HepG2 (cell line): ENCODE data around the gene DDX59. TPM values are rescaled to one million over a fixed set of nuclear protein-coding genes. Genes with fewer than 3 reads are reported as not detected.

Source experiments
- BRCA1 ChIP-seq: sonication (generic); formaldehyde crosslinking; IDR thresholded peaks from 2 replicates; pipeline ENCODE4 v1.4.0; 2020; ENCODE audit warnings: missing genetic modification reagents
- EHMT2 ChIP-seq: fragments of 200-600 bp; sonication (generic); IDR thresholded peaks from 2 replicates; pipeline ENCODE4 v1.7.0; 2017; ENCODE audit warnings: antibody characterized with exemption, low read depth, low read length, borderline replicate concordance
- MEIS1 ChIP-seq: sonication (generic); formaldehyde crosslinking; IDR thresholded peaks from 2 replicates; pipeline ENCODE4 v1.9.0; 2021; ENCODE audit warnings: mild to moderate bottlenecking, missing genetic modification reagents, moderate library complexity, borderline replicate concordance
- NFKBIZ ChIP-seq: IDR thresholded peaks from 2 replicates; pipeline ENCODE4 v1.6.1; 2018; ENCODE audit warnings: missing genetic modification reagents, missing compliant biosample characterization
- POLR2AphosphoS2 ChIP-seq: IDR thresholded peaks from 2 replicates; pipeline ENCODE4 v1.6.1; 2011; ENCODE audit warnings: low read depth, low read length, improper control_type of control experiment
- RCOR2 ChIP-seq: IDR thresholded peaks from 2 replicates; pipeline ENCODE4 v1.6.1; 2016; ENCODE audit warnings: missing biosample characterization, missing genetic modification reagents
- SNAI1 ChIP-seq: sonication (generic); formaldehyde crosslinking; IDR thresholded peaks from 2 replicates; pipeline ENCODE4 v1.5.0; 2020; ENCODE audit warnings: mild to moderate bottlenecking, missing genetic modification reagents, borderline replicate concordance
- ZNF33A ChIP-seq: sonication (generic); formaldehyde crosslinking; IDR thresholded peaks from 2 replicates; pipeline ENCODE4 v1.5.1; 2020; ENCODE audit warnings: missing genetic modification reagents, mild to moderate bottlenecking, moderate library complexity, borderline replicate concordance
- polyA plus RNA-seq, 8 experiments: library from polyadenylated mRNA; depleted of rRNA in 3 of 8; stranded (reverse) in 7 of 8; unstranded in 1 of 8; fragments of >200 nt; fragmentation: Illumina TruSeq in 4 of 8; extraction: Trizol in 4 of 8; gene quantifications; 2 replicates each; pipeline versions ENCODE4 v1.2.1 to v1.2.3, GENCODE V29; 2011 to 2016; ENCODE audit warnings: low read depth in 4 of 8, missing spikeins in 1 of 8, mixed read lengths in 1 of 8; ENCODE audit not compliant: insufficient read depth in 1 of 8
- total RNA-seq, 5 experiments: library from RNA; depleted of rRNA; stranded (reverse); fragments of >200 nt; fragmentation: Illumina TruSeq; extraction: Trizol; gene quantifications; 2 replicates each; pipeline ENCODE4 v1.2.3, GENCODE V29; 2016; ENCODE audit warnings: low read depth in 1 of 5
- TF ChIP-seq, protein P1 (sequence below): sonication (generic); formaldehyde crosslinking; IDR thresholded peaks from 2 replicates; pipeline ENCODE4 v1.8.0; 2022; ENCODE audit warnings: missing genetic modification reagents, low read depth, mild to moderate bottlenecking, borderline replicate concordance
- TF ChIP-seq, protein P2 (sequence below): sonication (generic); formaldehyde crosslinking; IDR thresholded peaks from 2 replicates; pipeline ENCODE4 v1.5.0; 2020; ENCODE audit warnings: missing genetic modification reagents
- TF ChIP-seq, protein P3 (sequence below): sonication (generic); IDR thresholded peaks from 2 replicates; pipeline ENCODE4 v1.6.1; 2016; ENCODE audit warnings: low read depth, borderline replicate concordance
- TF ChIP-seq, protein P4 (sequence below), 2 experiments: IDR thresholded peaks; 2 replicates each; pipeline ENCODE4 v1.6.1; 2011 to 2012; ENCODE audit warnings: low read length in 2 of 2, borderline replicate concordance in 1 of 2, low read depth in 1 of 2, mild to moderate bottlenecking in 1 of 2, moderate library complexity in 1 of 2
- TF ChIP-seq, protein P5 (sequence below): sonication (generic); formaldehyde crosslinking; IDR thresholded peaks from 2 replicates; pipeline ENCODE4 v1.4.0; 2020; ENCODE audit warnings: missing genetic modification reagents, borderline replicate concordance

Gene DDX59
- total and polyA plus RNA-seq, 2 of the 13 experiments (the other 11 are each of a cell fraction or from before 2014, with no cell fraction given): 12.1 to 14.8 TPM

GRCh38 chr1:200669314-200670241 is at the start of gene DDX59 (continued):
- TF ChIP-seq, protein P1, sequence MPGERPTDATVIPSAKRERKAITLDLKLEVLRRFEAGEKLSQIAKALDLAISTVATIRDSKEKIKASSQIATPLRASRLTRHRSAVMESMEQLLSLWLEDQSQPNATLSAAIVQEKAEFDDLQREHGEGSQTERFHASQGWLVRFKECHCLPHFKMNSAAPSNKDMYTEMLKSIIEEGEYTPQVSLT (CRISPR knock-in tag): no peak; the same call in 1 of the 2 replicates
- TF ChIP-seq, protein P2, sequence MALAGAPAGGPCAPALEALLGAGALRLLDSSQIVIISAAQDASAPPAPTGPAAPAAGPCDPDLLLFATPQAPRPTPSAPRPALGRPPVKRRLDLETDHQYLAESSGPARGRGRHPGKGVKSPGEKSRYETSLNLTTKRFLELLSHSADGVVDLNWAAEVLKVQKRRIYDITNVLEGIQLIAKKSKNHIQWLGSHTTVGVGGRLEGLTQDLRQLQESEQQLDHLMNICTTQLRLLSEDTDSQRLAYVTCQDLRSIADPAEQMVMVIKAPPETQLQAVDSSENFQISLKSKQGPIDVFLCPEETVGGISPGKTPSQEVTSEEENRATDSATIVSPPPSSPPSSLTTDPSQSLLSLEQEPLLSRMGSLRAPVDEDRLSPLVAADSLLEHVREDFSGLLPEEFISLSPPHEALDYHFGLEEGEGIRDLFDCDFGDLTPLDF (CRISPR knock-in tag): no peak; the same call in none of the 2 replicates
- no peak for TF ChIP-seq SNAI1 (CRISPR knock-in tag)
- TF ChIP-seq, protein P3, sequence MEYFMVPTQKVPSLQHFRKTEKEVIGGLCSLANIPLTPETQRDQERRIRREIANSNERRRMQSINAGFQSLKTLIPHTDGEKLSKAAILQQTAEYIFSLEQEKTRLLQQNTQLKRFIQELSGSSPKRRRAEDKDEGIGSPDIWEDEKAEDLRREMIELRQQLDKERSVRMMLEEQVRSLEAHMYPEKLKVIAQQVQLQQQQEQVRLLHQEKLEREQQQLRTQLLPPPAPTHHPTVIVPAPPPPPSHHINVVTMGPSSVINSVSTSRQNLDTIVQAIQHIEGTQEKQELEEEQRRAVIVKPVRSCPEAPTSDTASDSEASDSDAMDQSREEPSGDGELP: peak; percentile 10; the same call in 1 of the 2 replicates
- no peak for TF ChIP-seq BRCA1 (CRISPR knock-in tag)
- TF ChIP-seq EHMT2: no peak
- no peak for TF ChIP-seq POLR2AphosphoS2
- TF ChIP-seq RCOR2 (CRISPR knock-in tag): no peak
- TF ChIP-seq, protein P4, sequence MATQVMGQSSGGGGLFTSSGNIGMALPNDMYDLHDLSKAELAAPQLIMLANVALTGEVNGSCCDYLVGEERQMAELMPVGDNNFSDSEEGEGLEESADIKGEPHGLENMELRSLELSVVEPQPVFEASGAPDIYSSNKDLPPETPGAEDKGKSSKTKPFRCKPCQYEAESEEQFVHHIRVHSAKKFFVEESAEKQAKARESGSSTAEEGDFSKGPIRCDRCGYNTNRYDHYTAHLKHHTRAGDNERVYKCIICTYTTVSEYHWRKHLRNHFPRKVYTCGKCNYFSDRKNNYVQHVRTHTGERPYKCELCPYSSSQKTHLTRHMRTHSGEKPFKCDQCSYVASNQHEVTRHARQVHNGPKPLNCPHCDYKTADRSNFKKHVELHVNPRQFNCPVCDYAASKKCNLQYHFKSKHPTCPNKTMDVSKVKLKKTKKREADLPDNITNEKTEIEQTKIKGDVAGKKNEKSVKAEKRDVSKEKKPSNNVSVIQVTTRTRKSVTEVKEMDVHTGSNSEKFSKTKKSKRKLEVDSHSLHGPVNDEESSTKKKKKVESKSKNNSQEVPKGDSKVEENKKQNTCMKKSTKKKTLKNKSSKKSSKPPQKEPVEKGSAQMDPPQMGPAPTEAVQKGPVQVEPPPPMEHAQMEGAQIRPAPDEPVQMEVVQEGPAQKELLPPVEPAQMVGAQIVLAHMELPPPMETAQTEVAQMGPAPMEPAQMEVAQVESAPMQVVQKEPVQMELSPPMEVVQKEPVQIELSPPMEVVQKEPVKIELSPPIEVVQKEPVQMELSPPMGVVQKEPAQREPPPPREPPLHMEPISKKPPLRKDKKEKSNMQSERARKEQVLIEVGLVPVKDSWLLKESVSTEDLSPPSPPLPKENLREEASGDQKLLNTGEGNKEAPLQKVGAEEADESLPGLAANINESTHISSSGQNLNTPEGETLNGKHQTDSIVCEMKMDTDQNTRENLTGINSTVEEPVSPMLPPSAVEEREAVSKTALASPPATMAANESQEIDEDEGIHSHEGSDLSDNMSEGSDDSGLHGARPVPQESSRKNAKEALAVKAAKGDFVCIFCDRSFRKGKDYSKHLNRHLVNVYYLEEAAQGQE (IDR thresholded peaks at IDR 0.05; ENCODE audit: borderline replicate concordance in 1 of 2, low read depth in 1 of 2, low read length in 2 of 2): no peak
- no peak for TF ChIP-seq NFKBIZ (CRISPR knock-in tag)
- 0 out of 2 replicates have a peak, but pooled peaks have one; percentile 46 for TF ChIP-seq ZNF33A (CRISPR knock-in tag)
- peak; percentile 43; the same call in 1 of the 2 replicates for TF ChIP-seq MEIS1 (CRISPR knock-in tag)
- TF ChIP-seq, protein P5, sequence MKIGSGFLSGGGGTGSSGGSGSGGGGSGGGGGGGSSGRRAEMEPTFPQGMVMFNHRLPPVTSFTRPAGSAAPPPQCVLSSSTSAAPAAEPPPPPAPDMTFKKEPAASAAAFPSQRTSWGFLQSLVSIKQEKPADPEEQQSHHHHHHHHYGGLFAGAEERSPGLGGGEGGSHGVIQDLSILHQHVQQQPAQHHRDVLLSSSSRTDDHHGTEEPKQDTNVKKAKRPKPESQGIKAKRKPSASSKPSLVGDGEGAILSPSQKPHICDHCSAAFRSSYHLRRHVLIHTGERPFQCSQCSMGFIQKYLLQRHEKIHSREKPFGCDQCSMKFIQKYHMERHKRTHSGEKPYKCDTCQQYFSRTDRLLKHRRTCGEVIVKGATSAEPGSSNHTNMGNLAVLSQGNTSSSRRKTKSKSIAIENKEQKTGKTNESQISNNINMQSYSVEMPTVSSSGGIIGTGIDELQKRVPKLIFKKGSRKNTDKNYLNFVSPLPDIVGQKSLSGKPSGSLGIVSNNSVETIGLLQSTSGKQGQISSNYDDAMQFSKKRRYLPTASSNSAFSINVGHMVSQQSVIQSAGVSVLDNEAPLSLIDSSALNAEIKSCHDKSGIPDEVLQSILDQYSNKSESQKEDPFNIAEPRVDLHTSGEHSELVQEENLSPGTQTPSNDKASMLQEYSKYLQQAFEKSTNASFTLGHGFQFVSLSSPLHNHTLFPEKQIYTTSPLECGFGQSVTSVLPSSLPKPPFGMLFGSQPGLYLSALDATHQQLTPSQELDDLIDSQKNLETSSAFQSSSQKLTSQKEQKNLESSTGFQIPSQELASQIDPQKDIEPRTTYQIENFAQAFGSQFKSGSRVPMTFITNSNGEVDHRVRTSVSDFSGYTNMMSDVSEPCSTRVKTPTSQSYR (CRISPR knock-in tag): peak; percentile 68; the same call in 1 of the 2 replicates
